ENCODE data around the gene TKTL1. TPM values are rescaled to one million over a fixed set of nuclear protein-coding genes. Genes with fewer than 3 reads are reported as not detected.

Gene TKTL1
- total RNA-seq, 1 donor from 2014 or later, result 0.20 TPM

GRCh38 chrX:154320406-154320805 is 24.8 kb downstream of the TKTL1 start:
- Mint-ChIP-seq H3K9me3 (peaks cover 10% of the 10 kb centered on the region), H3K4me1 (peaks cover 11% of the 10 kb centered on the region), H3K27ac (no peak overlapping the region), H3K36me3 (no peaks in the 10 kb centered on the region), H3K27me3 (ENCODE audit: low read depth) (peaks cover 11% of the 10 kb centered on the region), H3K4me3 (no peak overlapping the region)
- TF ChIP-seq, protein P1, sequence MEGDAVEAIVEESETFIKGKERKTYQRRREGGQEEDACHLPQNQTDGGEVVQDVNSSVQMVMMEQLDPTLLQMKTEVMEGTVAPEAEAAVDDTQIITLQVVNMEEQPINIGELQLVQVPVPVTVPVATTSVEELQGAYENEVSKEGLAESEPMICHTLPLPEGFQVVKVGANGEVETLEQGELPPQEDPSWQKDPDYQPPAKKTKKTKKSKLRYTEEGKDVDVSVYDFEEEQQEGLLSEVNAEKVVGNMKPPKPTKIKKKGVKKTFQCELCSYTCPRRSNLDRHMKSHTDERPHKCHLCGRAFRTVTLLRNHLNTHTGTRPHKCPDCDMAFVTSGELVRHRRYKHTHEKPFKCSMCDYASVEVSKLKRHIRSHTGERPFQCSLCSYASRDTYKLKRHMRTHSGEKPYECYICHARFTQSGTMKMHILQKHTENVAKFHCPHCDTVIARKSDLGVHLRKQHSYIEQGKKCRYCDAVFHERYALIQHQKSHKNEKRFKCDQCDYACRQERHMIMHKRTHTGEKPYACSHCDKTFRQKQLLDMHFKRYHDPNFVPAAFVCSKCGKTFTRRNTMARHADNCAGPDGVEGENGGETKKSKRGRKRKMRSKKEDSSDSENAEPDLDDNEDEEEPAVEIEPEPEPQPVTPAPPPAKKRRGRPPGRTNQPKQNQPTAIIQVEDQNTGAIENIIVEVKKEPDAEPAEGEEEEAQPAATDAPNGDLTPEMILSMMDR (IDR thresholded peaks at IDR 0.05; ENCODE audit: unreplicated experiment), result no peak
- no peak for DNase-seq (ENCODE audit: low spot score in 2 of 2, unreplicated experiment in 2 of 2)

DNA sequence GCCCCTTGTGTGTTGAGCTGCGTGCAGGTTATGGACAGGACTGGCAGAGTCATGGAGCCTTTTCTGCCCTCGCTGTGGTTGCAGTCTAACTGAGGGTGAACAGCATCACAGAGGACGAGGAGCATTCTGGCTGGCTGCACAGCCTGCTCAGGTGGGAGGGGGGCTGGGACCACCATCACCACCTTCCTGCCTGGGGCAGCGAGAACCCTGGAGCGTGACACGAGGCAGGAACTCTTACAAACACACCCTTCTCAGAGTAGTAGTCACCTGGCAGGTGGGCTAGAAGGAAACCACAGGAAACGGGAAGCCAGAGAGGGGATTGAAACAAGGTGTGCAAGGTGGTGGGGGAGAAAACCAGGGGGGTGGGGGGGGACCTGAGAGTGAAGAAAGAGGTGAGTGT is 25.6 kb downstream of the TKTL1 start:
- H3K9me3 Mint-ChIP-seq, result peaks cover 13% of the 10 kb centered on the region
- H3K36me3 Mint-ChIP-seq, result no peaks in the 10 kb centered on the region
- no peak overlapping the region for H3K4me3 Mint-ChIP-seq
- H3K27me3 Mint-ChIP-seq (ENCODE audit: low read depth), result peaks cover 11% of the 10 kb centered on the region
- TF ChIP-seq, protein P1 (IDR thresholded peaks at IDR 0.05; ENCODE audit: unreplicated experiment), result no peak
- H3K27ac Mint-ChIP-seq, result no peak overlapping the region
- no peak for DNase-seq (ENCODE audit: low spot score in 2 of 2, unreplicated experiment in 2 of 2)
- peaks cover 14% of the 10 kb centered on the region for H3K4me1 Mint-ChIP-seq

- TF ChIP-seq, protein P1 (IDR thresholded peaks at IDR 0.05; ENCODE audit: unreplicated experiment), result no peak
- peaks cover 11% of the 10 kb centered on the region for H3K27me3 Mint-ChIP-seq (ENCODE audit: low read depth)
These were observed 26.0 kb downstream of the TKTL1 start for GRCh38 chrX:154321594-154321993.

GRCh38 chrX:154322890-154323289 is 27.3 kb downstream of the TKTL1 start:
- H3K36me3 Mint-ChIP-seq, result no peaks in the 10 kb centered on the region
- H3K27ac Mint-ChIP-seq, result no peak overlapping the region
- H3K9me3 Mint-ChIP-seq, result peaks cover 27% of the 10 kb centered on the region
- H3K4me3 Mint-ChIP-seq, result no peak overlapping the region
- peaks cover 11% of the 10 kb centered on the region for H3K27me3 Mint-ChIP-seq (ENCODE audit: low read depth)
- peaks cover 21% of the 10 kb centered on the region for H3K4me1 Mint-ChIP-seq
- TF ChIP-seq, protein P1 (IDR thresholded peaks at IDR 0.05; ENCODE audit: unreplicated experiment), result no peak
- no peak for DNase-seq (ENCODE audit: low spot score in 2 of 2, unreplicated experiment in 2 of 2)

More at GRCh38 chrX:154321594-154321993, 26.0 kb downstream of the TKTL1 start:
- H3K9me3 Mint-ChIP-seq, result peaks cover 18% of the 10 kb centered on the region
- DNase-seq (ENCODE audit: low spot score in 2 of 2, unreplicated experiment in 2 of 2), result no peak
- no peak overlapping the region for H3K4me3 Mint-ChIP-seq
- peaks cover 16% of the 10 kb centered on the region for H3K4me1 Mint-ChIP-seq
- no peaks in the 10 kb centered on the region for H3K36me3 Mint-ChIP-seq
- no peak overlapping the region for H3K27ac Mint-ChIP-seq

- Mint-ChIP-seq H3K4me3 (no peak overlapping the region), H3K27me3 (ENCODE audit: low read depth) (peaks cover 11% of the 10 kb centered on the region), H3K4me1 (peaks cover 21% of the 10 kb centered on the region), H3K9me3 (peaks cover 28% of the 10 kb centered on the region), H3K36me3 (no peaks in the 10 kb centered on the region), H3K27ac (no peak overlapping the region)
- DNase-seq (ENCODE audit: low spot score in 2 of 2, unreplicated experiment in 2 of 2), result no peak
- TF ChIP-seq, protein P1 (IDR thresholded peaks at IDR 0.05; ENCODE audit: unreplicated experiment), result no peak
These were observed 27.9 kb downstream of the TKTL1 start for GRCh38 chrX:154323537-154323936.

DNA sequence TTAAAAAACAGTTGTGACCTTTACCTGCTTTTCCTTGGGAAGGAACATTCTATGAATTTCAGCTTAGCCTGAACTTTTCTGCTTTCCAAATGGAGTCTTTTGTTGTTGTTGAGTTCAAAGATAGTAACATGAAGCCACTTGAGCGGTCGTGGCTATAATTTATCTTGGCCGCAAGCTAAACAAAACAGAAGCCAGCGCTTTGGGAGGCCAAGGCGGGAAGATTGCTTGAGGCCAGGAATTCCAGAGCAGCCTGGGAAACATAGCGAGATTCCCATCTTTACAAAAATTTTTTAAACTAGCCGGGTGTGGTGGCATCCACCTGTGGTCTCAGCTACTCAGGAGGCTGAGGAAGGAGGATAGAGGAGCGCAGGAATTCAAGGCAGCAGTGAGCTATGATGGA is 29.9 kb downstream of the TKTL1 start:
- Mint-ChIP-seq H3K4me1 (peaks cover 21% of the 10 kb centered on the region), H3K27me3 (ENCODE audit: low read depth) (peaks cover 5% of the 10 kb centered on the region), H3K9me3 (peaks cover 27% of the 10 kb centered on the region), H3K27ac (peak overlapping the region; percentile 45), H3K36me3 (no peaks in the 10 kb centered on the region), H3K4me3 (no peak overlapping the region)
- no peak for DNase-seq (ENCODE audit: low spot score in 2 of 2, unreplicated experiment in 2 of 2)
- TF ChIP-seq, protein P1 (IDR thresholded peaks at IDR 0.05; ENCODE audit: unreplicated experiment), result no peak
